ENCODE data around the gene MYCL.

GRCh38 chr1:39901464-39901713 lies 328 bp downstream of the MYCL start:
- TF ChIP-seq CTCF (IDR thresholded peaks at IDR 0.05; ENCODE audit: insufficient read depth, low read length, poor library complexity, severe bottlenecking) = no peak
- no peak for TF ChIP-seq EZH2phosphoT487 (conservative IDR thresholded peaks at IDR 0.05; ENCODE audit: low read length)

All from SU-DHL-6 (cell line).